Stimulated activated CD4-positive, alpha-beta T cell treated with anti-CD3 and anti-CD28 coated beads, Interleukin-15, amount 100 ng/mL, for 1 hour (primary cell): ENCODE data around the gene RETNLB.

ENCODE experiments used
- DNase-seq, 2 donors: peaks; one replicate each; pipeline ENCODE4 v3.0.0-alpha.2; 2020; ENCODE audit warnings: low read depth in 1 of 2, low spot score in 1 of 2

The RETNLB gene, protein sequence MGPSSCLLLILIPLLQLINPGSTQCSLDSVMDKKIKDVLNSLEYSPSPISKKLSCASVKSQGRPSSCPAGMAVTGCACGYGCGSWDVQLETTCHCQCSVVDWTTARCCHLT

GRCh38 chr3:108757404-108757982 is at the start of gene RETNLB:
RETNLB (minus strand) TSS chr3:108757410; CDS start chr3:108757185, 225 bp downstream.
- DNase-seq = no peak

GRCh38 chr3:108806316-108806715 is 49.1 kb upstream of the RETNLB start:
- no peak for DNase-seq

DNA sequence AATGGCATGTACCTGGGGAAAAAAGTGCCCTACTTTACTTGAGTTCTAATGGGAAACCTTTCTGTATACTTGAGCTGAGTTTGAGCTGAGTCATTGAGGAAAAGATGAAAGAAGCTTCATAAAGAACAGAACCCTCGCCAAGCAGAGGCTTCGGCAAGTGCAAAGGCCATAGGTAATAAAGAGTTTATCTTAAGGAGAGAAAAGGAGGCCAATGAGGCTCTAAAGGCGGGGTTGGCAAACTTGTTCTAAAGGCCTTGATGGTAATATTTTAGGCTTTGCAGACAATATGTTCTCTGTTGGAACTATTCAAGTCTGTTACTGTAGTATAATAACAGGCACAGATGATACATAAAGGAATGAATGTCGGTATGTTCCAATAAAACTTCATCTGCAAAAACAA is 47.8 kb upstream of the RETNLB start:
- no peak for DNase-seq

- no peak for DNase-seq
These were observed 47.2 kb upstream of the RETNLB start for GRCh38 chr3:108804437-108804836.

DNA sequence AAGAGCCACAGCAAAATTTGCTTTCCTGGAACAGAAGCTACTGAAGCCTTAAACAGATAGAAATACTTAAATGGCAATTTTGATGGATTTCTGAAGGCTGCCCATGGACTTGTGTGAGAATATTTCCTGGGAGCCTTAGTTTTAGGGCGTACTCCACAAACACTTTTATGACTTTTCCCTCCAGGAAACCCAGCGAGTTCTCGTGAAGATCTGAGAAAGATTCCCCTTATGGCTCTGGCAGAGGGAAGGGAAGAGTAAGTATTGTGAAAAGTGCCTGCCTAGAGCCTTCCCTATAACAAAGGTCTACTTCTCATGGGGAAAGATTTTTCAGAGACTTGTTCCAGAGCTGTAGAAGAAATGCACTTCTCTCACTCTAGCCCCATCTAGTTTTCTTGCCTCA is 34.3 kb upstream of the RETNLB start:
- DNase-seq = no peak

DNA sequence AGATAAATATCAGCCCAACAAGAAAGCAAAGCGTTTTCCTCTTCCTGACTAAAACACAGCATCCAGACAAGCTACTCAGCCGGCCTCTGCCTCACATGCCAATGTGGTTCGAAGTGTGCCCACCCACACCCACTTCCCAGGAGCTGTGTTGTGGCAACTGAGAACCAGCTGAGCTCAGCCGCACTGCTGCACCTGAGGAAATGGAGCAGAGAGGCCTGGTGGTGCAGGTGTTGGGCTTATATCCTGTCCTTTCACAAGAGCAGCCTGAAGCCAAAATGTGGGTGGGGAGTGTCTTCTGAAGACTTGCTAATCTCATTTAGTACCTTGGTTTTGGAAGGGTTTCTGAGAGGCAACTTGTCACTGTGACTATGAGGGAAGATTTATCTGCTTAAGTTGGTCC is 23.0 kb upstream of the RETNLB start:
- no peak for DNase-seq

- no peak for DNase-seq
These were observed 22.3 kb upstream of the RETNLB start for GRCh38 chr3:108779496-108779895.

DNA sequence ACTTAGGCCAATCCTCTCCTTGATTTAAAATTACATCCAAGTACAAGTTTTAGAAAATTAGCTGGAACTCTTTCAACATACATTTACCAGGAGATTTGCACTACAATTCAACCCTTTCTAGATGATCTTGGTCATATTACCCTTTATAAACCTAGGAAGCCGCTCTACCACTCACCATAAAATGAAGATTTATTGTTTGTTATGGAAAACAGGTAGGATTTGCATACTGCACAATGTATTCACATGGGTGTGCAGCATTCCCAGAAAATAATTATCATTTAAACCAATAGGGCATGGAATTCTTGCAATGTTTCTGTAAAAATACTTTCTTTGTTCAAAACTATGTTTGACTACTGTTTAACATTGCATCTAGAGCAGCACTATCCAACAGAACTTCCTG is 18.4 kb upstream of the RETNLB start:
- DNase-seq = no peak

DNA sequence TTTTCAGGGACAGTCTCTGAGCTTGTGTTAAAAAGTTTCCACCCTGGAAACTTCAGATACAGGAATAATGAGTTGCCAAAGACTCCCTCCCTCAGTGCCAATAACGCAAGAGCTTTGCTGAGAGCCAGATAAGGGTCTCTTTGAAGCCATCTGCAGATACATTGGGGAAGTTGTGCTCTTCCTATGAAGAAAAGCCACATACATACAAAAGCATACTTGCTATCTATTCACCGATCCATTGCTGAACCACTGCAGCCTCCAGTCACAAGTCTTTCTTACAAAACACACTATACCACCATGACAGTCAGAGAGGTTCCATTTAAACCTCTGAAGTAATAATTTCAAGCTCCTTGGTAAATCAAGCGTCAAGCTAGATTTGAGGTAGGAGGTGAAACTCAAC is 10.0 kb upstream of the RETNLB start:
- no peak for DNase-seq

DNA sequence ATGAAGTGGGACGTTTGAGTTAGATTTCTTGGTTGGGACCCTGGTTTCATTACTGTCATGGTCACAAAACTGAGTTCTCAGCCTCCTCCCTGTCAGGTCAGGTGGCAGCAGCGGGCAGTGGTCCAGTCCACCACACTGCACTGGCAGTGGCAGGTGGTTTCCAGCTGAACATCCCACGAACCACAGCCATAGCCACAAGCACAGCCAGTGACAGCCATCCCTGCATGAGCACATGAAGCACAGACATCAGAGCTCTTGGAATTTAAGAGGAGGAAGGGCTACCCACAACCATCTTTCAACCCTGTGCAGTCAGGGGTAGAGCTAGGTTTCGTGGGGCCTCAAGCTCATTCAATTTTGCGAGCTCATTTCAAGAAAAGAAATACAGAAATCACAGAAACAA is 1.5 kb downstream of the RETNLB start:
- no peak for DNase-seq

DNA sequence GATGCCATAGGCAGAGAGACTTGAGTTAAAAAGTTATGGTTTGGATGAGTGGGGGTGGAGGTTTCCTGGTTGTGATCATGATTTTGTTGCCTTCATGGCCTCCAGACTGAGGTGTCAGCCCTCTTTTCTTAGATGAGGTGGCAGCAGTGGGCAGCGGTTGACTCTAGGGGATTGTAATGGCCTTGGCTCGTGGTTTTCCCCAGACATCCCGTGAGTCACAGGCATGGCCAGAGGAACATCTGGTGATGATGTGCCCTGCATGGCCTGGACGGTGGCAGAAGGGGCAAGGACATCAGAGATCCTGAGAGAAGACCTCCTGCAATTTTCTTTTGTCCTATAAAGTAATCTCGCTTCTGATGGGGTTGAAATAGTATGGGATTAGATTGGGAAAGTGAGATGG is 12.4 kb downstream of the RETNLB start:
- DNase-seq = no peak

GRCh38 chr3:108742929-108743328 is 14.3 kb downstream of the RETNLB start:
- DNase-seq = no peak

DNA sequence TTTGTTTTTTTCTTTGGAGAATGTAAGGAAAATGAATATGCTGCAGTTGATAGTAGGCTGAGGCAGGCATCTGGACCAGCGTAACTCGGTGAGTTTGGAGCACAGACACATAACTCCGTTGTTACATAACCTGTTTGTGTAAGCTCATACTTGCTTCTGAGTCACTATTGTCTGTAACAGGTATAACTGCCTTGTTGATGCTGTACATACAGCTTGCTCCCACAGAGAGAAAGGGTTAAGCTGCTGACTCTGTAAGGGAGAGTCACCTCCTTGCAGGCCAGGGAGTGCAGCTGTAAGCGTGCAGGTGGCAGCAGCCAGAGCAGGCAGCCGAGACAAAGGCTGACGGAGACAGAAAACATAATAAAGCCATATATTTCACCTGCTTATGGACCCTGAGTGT is 20.4 kb downstream of the RETNLB start:
- DNase-seq = no peak

DNA sequence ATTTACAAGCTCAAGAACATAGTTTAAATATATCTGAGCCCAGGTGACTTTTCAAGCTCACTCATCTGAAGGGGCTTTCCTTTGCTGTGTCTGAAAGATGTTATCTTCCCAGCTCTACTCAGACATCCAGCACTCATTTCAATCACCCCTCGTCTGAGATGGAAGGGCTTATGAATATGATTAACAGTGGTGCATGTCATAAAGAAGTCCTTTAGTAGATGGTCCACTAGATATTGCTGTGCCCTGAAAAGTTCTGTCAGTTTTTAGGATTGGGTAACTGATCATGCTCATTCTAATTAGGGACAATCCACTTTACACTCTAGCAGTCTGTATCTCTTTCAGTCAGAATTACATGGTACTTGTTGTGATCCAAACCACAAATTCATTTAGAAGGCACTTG is 28.3 kb downstream of the RETNLB start:
- DNase-seq = no peak

DNA sequence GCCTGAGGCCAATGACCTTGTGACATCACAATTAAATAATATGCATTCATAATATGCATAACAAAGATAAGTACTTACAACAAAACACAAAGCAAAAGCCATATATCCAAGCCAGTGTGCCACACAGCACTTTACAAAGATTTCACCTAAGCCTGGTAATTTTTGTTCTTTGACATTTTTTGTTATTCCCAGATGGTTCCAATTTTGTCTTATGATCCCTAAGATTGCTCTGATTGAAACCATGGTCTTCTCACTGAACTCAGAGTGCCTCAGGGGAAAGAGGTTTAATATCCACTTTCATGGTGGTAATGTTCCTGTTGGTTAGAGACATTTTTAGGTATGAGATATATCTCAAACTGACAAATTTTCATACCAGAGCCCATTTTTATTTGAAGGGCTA is 29.1 kb downstream of the RETNLB start:
- DNase-seq = no peak

- no peak for DNase-seq
These were observed 33.1 kb downstream of the RETNLB start for GRCh38 chr3:108724101-108724500.

- no peak for DNase-seq
These were observed 34.5 kb downstream of the RETNLB start for GRCh38 chr3:108722724-108723123.

DNA sequence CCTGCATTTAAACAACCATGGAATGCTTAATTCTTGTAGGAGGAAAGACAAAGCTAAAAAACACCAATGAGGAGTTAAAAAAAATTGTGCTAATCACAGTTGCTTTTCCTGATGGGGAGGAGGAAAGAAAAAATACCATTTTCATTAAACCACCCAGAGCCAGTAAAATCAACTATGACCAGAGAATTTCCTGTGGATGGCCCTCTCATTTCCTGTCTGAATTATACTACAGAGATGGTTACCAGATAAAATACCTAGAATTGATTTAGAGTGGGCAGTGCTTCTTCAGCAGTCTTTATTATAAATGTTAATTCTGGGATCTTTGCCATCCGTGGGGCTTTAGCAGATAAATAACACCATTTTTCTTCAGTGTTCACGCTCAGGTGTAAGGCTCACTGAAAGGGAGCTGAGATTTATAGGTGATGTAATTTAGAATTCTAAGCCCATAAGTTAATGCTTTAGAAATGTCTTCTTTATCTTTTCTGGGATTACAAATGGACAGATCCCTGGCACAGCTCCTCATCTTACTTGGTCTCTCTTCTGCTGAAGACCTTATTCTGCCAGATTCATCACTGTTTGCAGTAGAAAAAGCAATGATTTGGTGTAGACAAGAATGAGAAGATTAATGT is 37.9 kb downstream of the RETNLB start:
- no peak for DNase-seq

GRCh38 chr3:108718454-108718853 is 38.8 kb downstream of the RETNLB start:
- no peak for DNase-seq

DNA sequence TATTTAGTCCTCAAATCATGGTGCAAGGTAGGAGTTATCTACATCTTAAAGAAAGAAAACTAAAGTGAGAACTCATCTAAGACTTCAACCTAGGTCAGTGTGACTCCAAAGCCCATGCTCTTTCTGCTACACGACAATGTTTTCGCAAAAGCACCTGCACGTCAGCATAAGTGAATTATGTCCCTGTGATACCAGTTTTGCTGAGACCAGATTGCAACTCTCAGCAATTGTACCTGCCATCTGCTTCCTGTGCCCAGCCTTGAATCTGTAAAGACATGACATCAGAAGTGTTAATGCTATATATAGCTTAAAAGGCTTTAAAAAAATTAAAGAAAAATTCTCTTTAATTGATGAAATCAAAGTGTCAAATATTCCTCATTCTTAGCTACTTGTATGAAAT is 43.4 kb downstream of the RETNLB start:
- no peak for DNase-seq

GRCh38 chr3:108713009-108713516 is 44.1 kb downstream of the RETNLB start:
- no peak for DNase-seq
